ENCODE results near the gene EGF.

DNA sequence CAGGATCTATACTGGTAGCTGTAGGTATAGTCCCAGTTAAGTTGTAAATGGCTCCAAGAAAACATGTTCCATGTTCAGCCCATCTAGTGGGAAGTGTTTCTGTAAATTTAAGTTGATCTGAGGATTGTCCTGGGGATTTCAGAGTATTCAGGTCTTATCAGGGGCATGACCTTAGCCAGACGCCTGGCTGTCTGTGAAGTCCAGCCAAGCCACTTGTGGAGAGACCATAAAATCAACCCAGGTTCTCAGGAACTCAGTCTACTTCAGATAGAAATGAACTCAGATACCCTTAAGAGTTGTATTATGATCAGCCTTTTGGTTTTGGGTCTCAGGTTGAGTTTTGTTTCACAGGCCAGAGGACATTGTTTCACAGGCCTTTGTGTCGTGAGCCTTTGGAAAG, 95.9 kb downstream of the EGF start:
- TF ChIP-seq CTCF (IDR thresholded peaks at IDR 0.05 in 8 of 11, conservative IDR thresholded peaks at IDR 0.05 in 3 of 11) (no peak), POLR2AphosphoS5 (IDR thresholded peaks at IDR 0.05) (no peak), POLR2A (IDR thresholded peaks at IDR 0.05) (no peak)
